CD4-positive, alpha-beta T cell treated with Interferon gamma for 1 hour (primary cell): ENCODE data around the gene PHC3.
A peak's percentile ranks its signal among the peaks of the same experiment; 100 is the strongest.

Experiments used
- DNase-seq: peaks from one replicate; pipeline ENCODE4 v3.0.0-alpha.2; 2020

Gene PHC3

GRCh38 chr3:170064108-170064507, 117.4 kb downstream of the PHC3 start:
- no peak for DNase-seq

DNA sequence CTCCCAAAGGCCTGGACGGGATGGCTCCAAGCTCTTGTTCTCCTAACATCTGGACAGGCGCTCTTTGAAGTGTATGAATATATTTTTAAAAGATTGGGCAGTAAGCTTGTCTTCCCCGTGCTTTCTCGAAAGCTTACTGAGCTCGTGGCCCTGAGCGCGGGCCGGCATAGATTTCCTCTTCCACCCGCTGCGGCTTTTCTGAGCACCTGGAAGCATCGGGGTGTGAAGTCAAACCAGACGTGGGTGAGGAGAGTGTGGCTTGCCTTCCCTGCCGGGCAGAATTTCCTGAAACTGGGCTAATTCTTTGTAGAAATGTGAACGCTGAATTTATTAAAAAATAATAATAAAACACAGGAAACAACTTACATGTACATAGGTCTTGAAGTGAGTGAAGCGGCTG, 117.8 kb downstream of the PHC3 start:
- no peak for DNase-seq

DNA sequence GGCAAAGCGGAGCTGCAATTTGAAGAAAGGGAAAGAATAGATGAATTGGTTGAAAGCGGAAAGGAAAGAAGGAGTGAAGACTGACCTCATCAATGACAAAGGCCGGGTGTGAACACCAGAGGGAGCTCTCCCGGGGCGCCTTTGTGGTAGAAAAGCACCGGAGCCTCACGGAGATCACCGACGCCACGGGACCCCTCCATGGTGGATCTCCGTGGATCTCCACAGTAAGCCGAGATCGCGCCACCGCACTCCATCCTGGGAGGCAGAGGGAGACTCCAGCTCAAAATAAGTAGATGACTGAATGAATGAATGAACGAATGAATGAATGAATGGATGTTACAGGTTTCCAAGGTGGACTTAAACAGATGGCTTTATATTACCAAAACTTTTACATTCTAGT, 118.8 kb downstream of the PHC3 start:
- no peak for DNase-seq

DNA sequence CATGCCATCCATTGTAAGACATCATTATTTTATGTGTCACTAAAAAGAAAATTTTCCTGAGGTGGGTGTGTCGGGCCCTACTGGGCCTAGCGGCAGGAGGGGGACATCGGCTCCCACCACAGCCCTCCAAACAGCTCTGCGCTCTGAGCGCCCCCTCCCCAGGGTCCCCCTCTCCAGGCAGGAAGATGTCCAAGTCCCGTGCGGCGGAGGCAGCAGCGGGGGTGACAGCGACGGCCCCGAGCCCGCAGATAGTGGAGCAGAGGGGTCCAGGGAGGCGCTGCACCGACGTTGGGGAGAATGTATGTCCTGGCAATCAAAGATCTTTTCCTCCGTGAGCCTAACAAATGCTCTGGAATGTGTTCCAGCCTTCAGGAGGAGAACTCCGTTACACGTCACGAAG, 119.5 kb downstream of the PHC3 start:
- DNase-seq, result no peak

DNA sequence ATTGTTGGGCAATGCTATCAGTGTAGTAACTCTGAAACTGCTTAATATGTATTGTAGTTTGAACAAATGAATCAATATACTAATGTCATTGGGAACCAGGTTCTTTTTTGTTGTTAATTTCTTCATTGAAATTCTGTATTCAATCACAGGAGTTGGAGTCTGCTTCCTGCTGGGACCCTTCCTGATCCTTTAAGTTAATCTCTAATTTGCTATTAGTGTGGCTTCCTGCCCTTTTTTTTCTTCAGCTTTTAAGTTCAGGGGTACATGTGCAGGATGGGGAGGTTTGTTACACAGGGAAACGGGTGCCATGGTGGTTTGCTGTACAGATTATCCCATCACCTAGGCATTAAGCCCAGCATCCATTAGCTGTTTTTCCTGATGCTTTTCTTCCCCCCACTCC, 122.1 kb downstream of the PHC3 start:
- DNase-seq, result no peak

- DNase-seq, result no peak
Observed at GRCh38 chr3:170058127-170058526, 123.4 kb downstream of the PHC3 start.

DNA sequence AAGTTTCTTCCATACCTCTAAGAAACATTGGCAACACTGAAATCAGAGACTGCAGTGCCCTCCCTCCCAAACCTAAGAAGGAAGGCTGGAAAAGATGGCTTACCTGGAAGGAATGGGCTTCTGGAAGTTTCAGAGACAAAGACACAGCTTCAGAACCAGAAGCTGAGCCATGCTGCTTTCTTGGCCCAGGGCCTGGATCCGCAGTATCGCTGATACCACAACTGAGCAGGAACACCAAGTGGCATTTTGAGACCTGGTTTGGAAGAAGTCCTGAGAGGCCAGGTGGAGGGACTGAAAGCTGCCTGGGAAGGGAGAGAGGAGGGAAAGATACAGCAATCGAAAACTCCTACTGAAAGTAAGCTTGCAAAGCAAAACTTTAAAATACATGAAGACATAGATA, 124.0 kb downstream of the PHC3 start:
- no peak for DNase-seq

GRCh38 chr3:170056710-170057454, 124.7 kb downstream of the PHC3 start:
- no peak for DNase-seq

GRCh38 chr3:170055209-170055608, 126.3 kb downstream of the PHC3 start:
- DNase-seq, result no peak

DNA sequence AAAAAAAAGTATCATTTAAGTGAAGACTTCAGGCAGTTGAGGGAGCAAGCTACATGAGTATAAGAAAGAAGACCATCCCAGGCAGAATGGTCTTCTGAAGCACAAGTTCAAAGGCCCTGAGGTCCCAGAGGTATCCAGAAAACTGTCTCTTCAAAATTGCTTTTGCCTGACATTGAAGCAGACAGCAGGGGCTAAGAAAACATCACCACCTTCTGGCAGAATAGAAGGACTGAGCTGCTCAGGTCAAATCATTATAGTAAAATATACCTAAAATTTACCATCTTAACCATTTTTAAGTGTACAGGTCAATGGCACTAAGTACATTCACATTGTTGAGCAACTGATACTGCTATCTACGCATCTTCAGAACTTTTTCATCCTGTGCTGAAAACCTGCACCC, 127.3 kb downstream of the PHC3 start:
- no peak for DNase-seq

DNA sequence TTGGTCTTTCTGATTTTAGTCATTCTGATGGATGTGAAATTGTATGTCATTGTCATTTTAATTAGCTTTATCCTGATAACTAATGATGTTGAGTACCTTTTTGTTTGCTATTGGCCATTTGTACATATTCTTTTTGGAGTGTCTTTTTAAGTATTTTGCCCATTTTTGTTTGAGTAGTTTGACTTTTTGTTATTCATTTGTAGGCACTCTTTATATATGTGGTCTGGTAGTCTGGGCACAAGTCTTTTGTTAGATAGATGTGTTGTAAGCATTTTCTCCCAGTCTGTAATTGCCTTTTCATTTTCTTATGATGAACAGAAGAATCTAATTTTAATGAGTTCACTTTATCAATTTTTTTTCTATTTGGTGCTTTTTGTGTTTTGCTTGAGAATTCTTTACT, 129.1 kb downstream of the PHC3 start:
- no peak for DNase-seq

DNA sequence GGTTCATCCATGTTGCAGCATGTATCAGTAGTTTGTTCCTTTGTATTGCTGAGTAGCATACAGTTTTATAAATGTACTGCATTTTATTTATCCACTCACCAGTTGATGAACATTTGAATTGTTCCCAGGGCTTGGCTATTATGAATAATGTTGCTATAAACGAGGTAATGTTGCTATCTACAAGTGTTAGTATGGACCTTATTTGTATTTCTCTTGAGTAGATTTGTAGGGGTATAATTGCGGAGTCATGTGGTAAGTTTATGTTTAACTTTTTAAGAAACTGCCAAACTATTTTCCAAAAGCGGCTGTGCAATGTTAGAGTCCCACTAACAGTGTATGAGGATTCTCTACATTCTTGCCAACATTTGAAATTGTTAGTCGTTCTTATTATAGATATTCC, 130.8 kb downstream of the PHC3 start:
- DNase-seq, result no peak

DNA sequence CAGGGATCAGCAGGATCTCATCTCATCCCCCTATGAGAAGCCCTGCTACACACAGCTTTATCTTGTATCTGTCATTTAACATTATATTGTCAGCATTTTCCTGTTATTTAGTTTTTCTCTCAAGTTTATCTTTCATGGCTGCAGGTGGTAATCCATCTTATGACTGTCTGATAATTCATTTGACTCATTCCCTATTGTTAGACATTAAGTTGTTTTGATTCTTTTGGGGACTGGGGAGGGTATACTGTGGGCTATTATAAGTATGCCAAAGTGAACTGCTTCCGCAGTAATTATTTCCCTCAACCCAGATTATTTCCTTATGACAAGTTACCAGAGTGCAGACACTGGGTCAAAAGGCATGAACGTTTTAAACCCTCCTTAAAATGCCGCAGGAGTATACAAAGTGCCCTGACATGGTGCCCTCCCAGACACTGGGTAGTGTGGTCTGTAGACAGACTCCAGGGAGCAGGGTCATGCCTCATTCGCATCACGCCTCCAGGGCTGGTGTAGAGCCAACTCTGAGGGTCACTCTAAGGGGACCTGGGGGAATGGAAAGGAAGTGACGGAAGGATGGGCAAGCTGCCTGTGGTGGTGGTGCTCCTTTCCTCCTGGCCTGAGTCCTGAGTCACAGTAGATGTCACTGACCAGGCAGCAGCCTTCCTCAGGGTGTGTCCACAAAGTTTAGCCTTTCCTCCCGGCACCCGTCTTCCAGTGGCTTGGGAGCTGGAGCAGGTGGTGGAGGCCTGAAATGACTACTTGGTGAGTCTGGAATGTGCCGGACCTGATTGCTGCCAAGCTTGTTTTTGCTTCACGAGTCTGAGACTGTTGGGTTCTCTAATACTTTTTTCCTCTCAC, 132.2 kb downstream of the PHC3 start:
- DNase-seq, result no peak

DNA sequence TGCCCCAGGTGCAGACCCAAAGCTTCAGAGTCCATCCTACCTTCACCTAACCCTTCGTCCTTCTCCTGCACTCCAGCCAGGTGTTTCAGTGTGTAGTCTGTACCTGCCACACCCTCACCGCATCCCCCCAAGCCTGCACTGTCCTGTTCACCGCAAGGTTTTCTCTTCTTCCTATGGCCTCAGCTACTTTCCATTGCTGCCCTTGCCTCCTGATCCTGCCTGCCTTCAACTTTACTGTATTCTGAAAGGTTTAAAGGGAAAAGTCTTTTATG, 134.5 kb downstream of the PHC3 start:
- no peak for DNase-seq

DNA sequence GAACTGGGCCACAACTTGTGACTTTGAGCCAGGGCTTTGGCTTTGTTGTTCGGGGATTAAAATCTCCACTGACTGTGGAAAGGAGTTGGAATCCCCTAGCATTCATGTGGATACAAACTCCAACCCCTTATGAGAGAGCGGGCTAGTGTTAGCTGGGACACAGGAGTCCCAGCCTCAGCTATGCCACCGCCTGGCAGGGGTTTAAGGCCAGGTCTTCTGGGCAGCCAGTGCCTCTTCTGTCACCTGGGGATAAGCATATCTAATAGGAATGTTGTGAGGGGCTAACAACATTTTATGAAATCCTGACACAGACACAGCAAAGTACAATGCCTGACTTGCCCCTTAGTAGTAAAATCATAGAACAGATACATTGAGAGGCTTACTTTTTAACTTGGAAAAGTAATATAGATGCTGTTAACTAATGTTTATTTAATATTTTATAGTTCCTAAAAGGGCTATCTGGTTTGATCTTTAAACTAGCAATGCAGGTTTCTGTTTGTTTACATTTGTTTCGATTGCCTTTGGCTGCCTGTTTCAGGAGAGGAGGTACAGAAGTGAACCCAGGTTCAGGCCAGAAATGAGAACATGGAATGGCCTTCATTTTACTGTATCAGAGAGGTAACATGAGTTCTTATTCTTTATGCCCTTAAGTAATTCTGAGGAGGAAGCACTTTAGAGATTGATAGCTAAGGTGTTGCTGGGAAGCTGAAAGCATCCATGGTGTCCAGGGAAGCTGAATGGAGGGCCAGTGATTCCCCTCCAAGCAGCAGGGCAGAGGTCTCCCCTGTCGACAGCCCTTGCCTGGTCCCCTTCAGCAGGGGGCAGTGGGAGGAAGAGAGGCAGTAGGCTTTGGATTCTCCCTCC, 135.0 kb downstream of the PHC3 start:
- no peak for DNase-seq

GRCh38 chr3:170044795-170045244, 136.7 kb downstream of the PHC3 start:
- DNase-seq, result peak; percentile 42

- DNase-seq, result no peak
Observed at GRCh38 chr3:170044271-170044670, 137.3 kb downstream of the PHC3 start.

DNA sequence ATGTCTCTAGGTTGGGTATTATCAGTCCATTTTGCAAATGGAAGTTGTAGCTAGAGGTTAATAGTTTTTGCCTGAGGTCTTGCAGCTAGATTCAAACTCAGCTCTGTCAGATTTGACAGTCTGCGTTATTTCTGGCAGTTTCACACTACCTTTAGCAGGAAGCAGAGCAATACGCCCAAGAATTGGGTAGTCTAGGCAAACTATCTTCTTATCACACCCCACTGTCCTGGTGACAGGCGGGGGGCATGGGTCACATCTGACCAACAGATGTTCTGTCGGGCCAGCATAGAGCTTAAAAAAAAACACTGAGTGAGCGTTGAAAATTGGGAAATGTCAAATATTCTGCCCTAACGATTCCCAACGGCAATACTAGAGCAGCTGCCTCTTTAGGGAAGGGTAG, 138.0 kb downstream of the PHC3 start:
- DNase-seq, result no peak

DNA sequence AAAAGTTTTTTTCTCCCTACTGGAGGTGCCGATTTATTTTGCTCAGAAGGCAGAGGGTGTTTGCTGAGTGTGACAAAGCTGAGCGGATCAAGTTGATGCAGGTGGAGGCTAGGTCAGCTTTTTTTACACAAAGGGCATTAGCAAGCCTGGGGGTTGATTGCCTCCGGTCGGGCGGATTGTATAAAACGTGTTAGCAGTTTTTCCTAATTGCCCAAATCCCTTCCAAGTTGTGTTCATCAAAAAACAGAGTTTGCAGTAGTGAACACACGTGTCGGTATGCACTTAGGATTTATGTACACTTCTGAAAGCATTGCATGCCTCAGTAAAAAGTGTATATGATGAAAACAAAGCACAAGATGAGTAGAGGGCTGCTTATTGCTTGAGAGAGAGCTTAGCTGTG, 141.1 kb downstream of the PHC3 start:
- no peak for DNase-seq

GRCh38 chr3:170038434-170039110, 143.0 kb downstream of the PHC3 start:
- DNase-seq, result peak; percentile 37
